Renal cortex interstitium (tissue), 15 donors: ENCODE data around the gene PRICKLE1. TPM values are rescaled to one million over a fixed set of nuclear protein-coding genes. Genes with fewer than 3 reads are reported as not detected.

Experiments
- DNase-seq, 11 donors: peaks; one replicate each; pipeline ENCODE4 v3.0.0-alpha.2; 2013; ENCODE audit warnings: low read depth in 9 of 11, low spot score in 4 of 11; ENCODE audit errors: extremely low read depth in 1 of 11
- long read RNA-seq, 16 experiments: transcript quantifications; one replicate each; lab custom pipeline, GENCODE V29; 2026
- polyA plus RNA-seq, 3 donors: library from polyadenylated mRNA; unstranded; fragments of 120-200 nt; gene quantifications; one replicate each; pipeline ENCODE4 v1.2.1, GENCODE V29; 2013; ENCODE audit not compliant: insufficient read length in 3 of 3

The PRICKLE1 gene
- polyA plus RNA-seq = 10 to 100 TPM; 45.4 to 51.0 (median 47.2) TPM
- long read RNA-seq, donor 1, full-length matches to known transcripts = 5 of 12 reads
- long read RNA-seq, donor 1, partial matches to known transcripts = 7 of 12 reads
- long read RNA-seq, donor 1, other reads (novel, unspliced or antisense) = 0 of 12 reads
- long read RNA-seq, donor 2, full-length matches to known transcripts = 6 of 18 reads
- long read RNA-seq, donor 2, partial matches to known transcripts = 12 of 18 reads
- long read RNA-seq, donor 2, other reads (novel, unspliced or antisense) = 0 of 18 reads
- long read RNA-seq, donor 3, full-length matches to known transcripts = 20 of 52 reads
- long read RNA-seq, donor 3, partial matches to known transcripts = 32 of 52 reads
- long read RNA-seq, donor 3, other reads (novel, unspliced or antisense) = 0 of 52 reads
- long read RNA-seq, donor 4, full-length matches to known transcripts = 9 of 22 reads
- long read RNA-seq, donor 4, partial matches to known transcripts = 13 of 22 reads
- long read RNA-seq, donor 4, other reads (novel, unspliced or antisense) = 0 of 22 reads
- long read RNA-seq, donor 5 = 0 reads
- long read RNA-seq, donor 6, full-length matches to known transcripts = 5 of 22 reads
- long read RNA-seq, donor 6, partial matches to known transcripts = 17 of 22 reads
- long read RNA-seq, donor 6, other reads (novel, unspliced or antisense) = 0 of 22 reads
- long read RNA-seq, donor 7, full-length matches to known transcripts = 4 of 23 reads
- long read RNA-seq, donor 7, partial matches to known transcripts = 19 of 23 reads
- long read RNA-seq, donor 7, other reads (novel, unspliced or antisense) = 0 of 23 reads
- long read RNA-seq, donor 8, full-length matches to known transcripts = 7 of 21 reads
- long read RNA-seq, donor 8, partial matches to known transcripts = 14 of 21 reads
- long read RNA-seq, donor 8, other reads (novel, unspliced or antisense) = 0 of 21 reads
- long read RNA-seq, donor 9, full-length matches to known transcripts = 7 of 25 reads
- long read RNA-seq, donor 9, partial matches to known transcripts = 18 of 25 reads
- long read RNA-seq, donor 9, other reads (novel, unspliced or antisense) = 0 of 25 reads
- long read RNA-seq, donor 10, full-length matches to known transcripts = 8 of 27 reads
- long read RNA-seq, donor 10, partial matches to known transcripts = 19 of 27 reads
- long read RNA-seq, donor 10, other reads (novel, unspliced or antisense) = 0 of 27 reads
- long read RNA-seq, donor 11, full-length matches to known transcripts = 9 of 30 reads
- long read RNA-seq, donor 11, partial matches to known transcripts = 21 of 30 reads
- long read RNA-seq, donor 11, other reads (novel, unspliced or antisense) = 0 of 30 reads
- long read RNA-seq, donor 12, full-length matches to known transcripts = 5 of 10 reads
- long read RNA-seq, donor 12, partial matches to known transcripts = 5 of 10 reads
- long read RNA-seq, donor 12, other reads (novel, unspliced or antisense) = 0 of 10 reads
- long read RNA-seq, donor 13 = 0 reads
- long read RNA-seq, donor 14, full-length matches to known transcripts = 9 of 22 reads
- long read RNA-seq, donor 14, partial matches to known transcripts = 13 of 22 reads
- long read RNA-seq, donor 14, other reads (novel, unspliced or antisense) = 0 of 22 reads
- long read RNA-seq, donor 15, full-length matches to known transcripts = 2 of 14 reads
- long read RNA-seq, donor 15, partial matches to known transcripts = 12 of 14 reads
- long read RNA-seq, donor 15, other reads (novel, unspliced or antisense) = 0 of 14 reads
- long read RNA-seq, donor 16, full-length matches to known transcripts = 27 of 125 reads
- long read RNA-seq, donor 16, partial matches to known transcripts = 98 of 125 reads
- long read RNA-seq, donor 16, other reads (novel, unspliced or antisense) = 0 of 125 reads

- peak in 2 of 11 donors; percentile 29 to 55 for DNase-seq
These were observed at the start of gene PRICKLE1 for GRCh38 chr12:42589465-42590329. TSS of gene PRICKLE1 (minus strand) at chr12:42589746. CDS start at chr12:42472516, 117,230 bp downstream.

- DNase-seq = no peak
These were observed 49.2 kb upstream of the PRICKLE1 start for GRCh38 chr12:42638697-42639096.

- no peak for DNase-seq
These were observed 48.5 kb upstream of the PRICKLE1 start for GRCh38 chr12:42638011-42638410.

GRCh38 chr12:42636993-42637392, 47.4 kb upstream of the PRICKLE1 start:
- DNase-seq = no peak

GRCh38 chr12:42633594-42633993, 44.0 kb upstream of the PRICKLE1 start:
- DNase-seq = no peak

GRCh38 chr12:42631513-42631912, 42.0 kb upstream of the PRICKLE1 start:
- DNase-seq = no peak

GRCh38 chr12:42630314-42630713, 40.8 kb upstream of the PRICKLE1 start:
- DNase-seq = no peak

- DNase-seq = no peak
These were observed 37.6 kb upstream of the PRICKLE1 start for GRCh38 chr12:42627151-42627550.

- no peak for DNase-seq
These were observed 36.1 kb upstream of the PRICKLE1 start for GRCh38 chr12:42625611-42626010.

GRCh38 chr12:42617622-42618021, 28.1 kb upstream of the PRICKLE1 start:
- DNase-seq = peak in 2 of 11 donors; percentile 7 to 14

GRCh38 chr12:42615006-42615405, 25.5 kb upstream of the PRICKLE1 start:
- no peak for DNase-seq

- DNase-seq = no peak
These were observed 22.7 kb upstream of the PRICKLE1 start for GRCh38 chr12:42612231-42612613.

GRCh38 chr12:42611571-42612230, 22.2 kb upstream of the PRICKLE1 start:
- DNase-seq = no peak

GRCh38 chr12:42609605-42610004, 20.1 kb upstream of the PRICKLE1 start:
- DNase-seq = no peak

GRCh38 chr12:42608196-42608825, 18.8 kb upstream of the PRICKLE1 start:
- DNase-seq = no peak

- no peak for DNase-seq
These were observed 18.1 kb upstream of the PRICKLE1 start for GRCh38 chr12:42607584-42608058.
